Lower leg skin (tissue), 4 donors: ENCODE measurements around the gene TNFAIP8L3. TPM values are rescaled to one million over a fixed set of nuclear protein-coding genes. Genes with fewer than 3 reads are reported as not detected.

Experiments used
- DNase-seq, 2 donors: peaks; one replicate each; pipeline ENCODE4 v3.0.0-alpha.2; 2019; ENCODE audit warnings: low spot score in 2 of 2
- H3K4me3 ChIP-seq: fragments of 200-600 bp; sonication (generic); 2 replicates; pipeline ENCODE4 v1.5.1; 2017; ENCODE audit warnings: mild to moderate bottlenecking, low read depth; ENCODE audit not compliant: poor library complexity, severe bottlenecking
- POLR2A ChIP-seq, 2 donors: fragments of 450-650 bp; IDR thresholded peaks; one replicate each; pipeline ENCODE4 v1.6.1; 2016 to 2017; ENCODE audit warnings: antibody characterized with exemption in 2 of 2, mild to moderate bottlenecking in 1 of 2, moderate library complexity in 1 of 2
- WGBS, 2 donors: methylation state at CpG; one replicate each; pipeline ENCODE4 v1.1.5; 2018; 5-methylcytosine and 5-hydroxymethylcytosine counted together
- intact Hi-C: fragments of 100-400 bp; cut with DNase I; formaldehyde crosslinking; loops from one replicate; pipeline ENCODE4 v1.15.0; 2023; ENCODE audit warnings: low total_unique reads
- total RNA-seq, 4 donors: library from RNA; depleted of rRNA; stranded (reverse); fragments of >200 nt; gene quantifications; one replicate each; pipeline ENCODE4 v1.1.0, GENCODE V29; 2016
- TF ChIP-seq, protein P1 (sequence below), 3 donors: fragments of 450-650 bp; IDR thresholded peaks; one replicate each; pipeline ENCODE4 v1.5.1; 2016; ENCODE audit warnings: antibody characterized with exemption in 3 of 3, mild to moderate bottlenecking in 3 of 3, moderate library complexity in 2 of 3

TNFAIP8L3 gene
- total RNA-seq, 4 donors from 2014 or later: 13.6 to 27.2 (median 22.1) TPM

DNA sequence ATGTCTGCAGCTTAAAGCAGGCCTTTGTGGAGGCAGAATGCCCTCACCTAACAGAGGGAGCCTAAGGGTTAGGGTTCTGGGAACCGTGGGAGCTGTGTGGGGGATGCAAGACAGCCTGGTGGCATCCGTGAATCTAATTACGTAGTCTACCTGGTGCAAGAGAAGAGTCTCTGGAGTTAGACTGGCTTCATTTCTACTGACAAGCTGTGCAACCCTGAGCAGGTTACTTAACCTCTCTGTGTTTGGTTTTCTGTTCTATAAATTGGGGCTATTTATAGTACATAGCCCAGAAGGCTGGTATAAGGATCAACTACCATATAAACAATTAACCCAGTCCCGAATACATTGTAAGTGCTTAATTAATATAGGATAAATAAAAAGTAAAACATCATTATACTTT is 8.3 kb downstream of the TNFAIP8L3 start:
- no peak overlapping the region for H3K4me3 ChIP-seq
- TF ChIP-seq, protein P1, sequence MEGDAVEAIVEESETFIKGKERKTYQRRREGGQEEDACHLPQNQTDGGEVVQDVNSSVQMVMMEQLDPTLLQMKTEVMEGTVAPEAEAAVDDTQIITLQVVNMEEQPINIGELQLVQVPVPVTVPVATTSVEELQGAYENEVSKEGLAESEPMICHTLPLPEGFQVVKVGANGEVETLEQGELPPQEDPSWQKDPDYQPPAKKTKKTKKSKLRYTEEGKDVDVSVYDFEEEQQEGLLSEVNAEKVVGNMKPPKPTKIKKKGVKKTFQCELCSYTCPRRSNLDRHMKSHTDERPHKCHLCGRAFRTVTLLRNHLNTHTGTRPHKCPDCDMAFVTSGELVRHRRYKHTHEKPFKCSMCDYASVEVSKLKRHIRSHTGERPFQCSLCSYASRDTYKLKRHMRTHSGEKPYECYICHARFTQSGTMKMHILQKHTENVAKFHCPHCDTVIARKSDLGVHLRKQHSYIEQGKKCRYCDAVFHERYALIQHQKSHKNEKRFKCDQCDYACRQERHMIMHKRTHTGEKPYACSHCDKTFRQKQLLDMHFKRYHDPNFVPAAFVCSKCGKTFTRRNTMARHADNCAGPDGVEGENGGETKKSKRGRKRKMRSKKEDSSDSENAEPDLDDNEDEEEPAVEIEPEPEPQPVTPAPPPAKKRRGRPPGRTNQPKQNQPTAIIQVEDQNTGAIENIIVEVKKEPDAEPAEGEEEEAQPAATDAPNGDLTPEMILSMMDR (IDR thresholded peaks at IDR 0.05): no peak
- TF ChIP-seq POLR2A (IDR thresholded peaks at IDR 0.05): no peak
- intact Hi-C loops: loop anchor here (10.0 kb wide), 1 partner anchor 1318 kb away; no protein-coding TSS in a partner anchor

DNA sequence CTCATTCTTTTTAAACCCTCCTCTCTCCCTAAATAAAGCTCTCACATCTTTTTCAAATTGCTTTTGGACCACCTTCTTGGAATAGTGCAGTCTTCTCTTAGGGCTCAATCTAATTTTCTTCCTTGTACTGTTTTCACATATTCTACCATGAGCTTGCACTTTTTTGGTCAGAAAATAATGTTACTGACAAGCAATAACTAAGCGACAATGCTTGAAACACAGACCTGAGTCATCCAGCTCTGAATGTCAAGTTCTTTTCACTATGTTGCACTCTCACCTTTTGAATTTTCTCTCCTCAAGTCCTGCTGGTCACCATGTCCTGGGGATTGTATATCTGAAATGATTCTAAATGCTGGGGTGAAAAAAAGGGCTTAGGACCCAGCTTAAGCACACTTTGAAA is 8.9 kb downstream of the TNFAIP8L3 start:
- WGBS, 2 donors: 84 to 94% methylated on average over 1 of the region's 1 CpG
- intact Hi-C loops: loop anchor here (10.0 kb wide), 1 partner anchor 1319 kb away; no protein-coding TSS in a partner anchor
- H3K4me3 ChIP-seq: no peak overlapping the region
- DNase-seq: no peak
- TF ChIP-seq POLR2A (IDR thresholded peaks at IDR 0.05): no peak
- TF ChIP-seq, protein P1 (IDR thresholded peaks at IDR 0.05): no peak

More for the DNA sequence above, 8.3 kb downstream of the TNFAIP8L3 start:
- no peak for DNase-seq
- WGBS, 2 donors: 84 to 92% methylated on average over 4 of the region's 4 CpGs

DNA sequence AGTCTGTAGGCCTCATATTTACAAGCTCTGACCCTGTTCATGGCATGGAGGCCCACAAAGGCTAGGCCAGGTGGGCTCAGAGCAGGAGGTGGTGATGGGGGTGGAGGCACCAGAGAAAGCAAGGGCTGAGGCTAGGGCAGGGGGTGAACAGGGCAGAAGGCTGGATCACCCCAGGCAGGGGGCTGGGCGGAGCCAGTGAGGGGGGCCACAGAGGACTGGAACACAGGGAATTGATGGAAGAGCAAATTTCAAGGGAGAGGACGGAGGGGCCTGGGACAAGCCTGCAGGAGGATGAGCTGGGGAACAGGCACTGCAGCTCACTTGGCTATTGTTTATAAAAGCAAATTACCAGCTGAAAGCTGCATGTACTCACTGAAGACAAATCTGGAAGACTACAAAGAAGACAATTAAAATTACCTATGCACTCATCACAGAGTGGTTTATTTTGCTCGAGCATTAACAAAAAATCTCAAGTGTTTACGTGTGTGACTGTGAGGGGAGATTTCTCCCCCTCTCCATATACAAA is 11.0 kb downstream of the TNFAIP8L3 start:
- TF ChIP-seq POLR2A (IDR thresholded peaks at IDR 0.05): no peak
- intact Hi-C loops: loop anchor here (10.0 kb wide), 1 partner anchor 1321 kb away; no protein-coding TSS in a partner anchor
- whole genome bisulfite sequencing, 2 donors: 91 to 96% methylated on average over 4 of the region's 4 CpGs
- H3K4me3 ChIP-seq: no peak overlapping the region
- no peak for DNase-seq

DNA sequence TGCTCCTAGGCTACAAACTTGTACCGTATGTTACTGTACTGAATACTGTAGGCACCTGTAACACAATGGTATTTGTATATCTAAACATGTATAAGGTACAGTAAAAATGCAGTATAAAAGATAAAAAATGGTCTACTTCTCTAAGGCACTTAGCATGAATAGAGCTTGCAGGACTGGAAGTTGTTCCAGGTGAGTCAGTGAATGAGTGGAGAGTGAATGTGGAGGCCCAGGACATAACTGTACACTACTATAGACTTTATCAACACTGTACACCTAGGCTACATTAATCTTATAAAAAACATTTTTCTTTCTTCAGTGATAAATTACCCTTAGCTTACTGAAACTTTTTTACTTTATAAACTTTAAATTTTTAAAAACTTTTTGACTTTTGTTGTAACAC is 12.5 kb downstream of the TNFAIP8L3 start:
- no peak for DNase-seq
- H3K4me3 ChIP-seq: no peak overlapping the region
- WGBS, 2 donors: 97 to 100% methylated on average over 1 of the region's 1 CpG
- TF ChIP-seq, protein P1 (IDR thresholded peaks at IDR 0.05): no peak
- TF ChIP-seq POLR2A (IDR thresholded peaks at IDR 0.05): no peak
- intact Hi-C loops: loop anchor here (10.0 kb wide), 1 partner anchor 1323 kb away; no protein-coding TSS in a partner anchor

DNA sequence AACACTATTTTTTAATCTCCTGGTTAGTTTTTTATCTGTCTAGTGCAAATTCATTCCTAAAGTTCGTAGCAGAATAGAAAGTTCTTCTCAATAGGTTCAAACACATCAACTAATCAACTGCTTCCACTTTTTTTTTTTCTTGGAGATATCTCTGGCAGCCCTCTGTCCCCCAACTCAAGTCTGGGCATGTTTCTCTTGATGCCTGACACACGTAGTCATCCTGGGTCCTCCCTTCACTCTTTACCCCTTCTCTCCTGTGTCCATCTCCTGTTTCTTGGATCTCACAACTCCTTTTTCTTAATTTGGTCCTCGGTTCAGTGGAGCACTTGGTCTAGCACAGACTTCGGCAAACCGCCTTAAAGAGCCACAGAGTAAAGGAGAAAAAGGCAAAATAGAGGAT is 14.4 kb downstream of the TNFAIP8L3 start:
- no peak overlapping the region for H3K4me3 ChIP-seq
- intact Hi-C loops: loop anchor here (10.0 kb wide), 1 partner anchor 1325 kb away; no protein-coding TSS in a partner anchor
- DNase-seq: no peak
- TF ChIP-seq, protein P1 (IDR thresholded peaks at IDR 0.05): no peak
- TF ChIP-seq POLR2A (IDR thresholded peaks at IDR 0.05): no peak
- 78 to 88% methylated on average over 5 of the region's 5 CpGs for WGBS, 2 donors

DNA sequence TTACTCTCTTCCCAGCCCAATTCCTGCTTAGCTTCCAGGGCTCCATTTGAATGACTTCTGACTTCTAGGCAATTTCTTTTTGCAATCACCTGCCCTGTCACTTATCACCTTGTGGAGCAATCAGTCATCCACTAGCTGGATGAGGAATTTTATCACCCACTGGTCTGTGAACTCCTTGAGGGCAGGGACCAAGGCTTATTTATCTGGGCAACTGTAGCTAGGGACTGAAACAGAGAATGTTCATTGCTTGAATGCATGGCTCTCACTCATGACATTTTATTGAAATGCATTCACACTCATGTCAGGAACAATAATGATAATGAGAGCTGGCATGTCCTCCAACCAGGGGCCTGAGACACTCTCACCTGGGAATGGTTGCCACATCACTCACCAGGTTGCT is 15.5 kb downstream of the TNFAIP8L3 start:
- H3K4me3 ChIP-seq: no peak overlapping the region
- intact Hi-C loops: no loop called here
- TF ChIP-seq, protein P1 (IDR thresholded peaks at IDR 0.05): no peak
- no peak for TF ChIP-seq POLR2A (IDR thresholded peaks at IDR 0.05)
- DNase-seq: no peak
